BE2C (cell line): ENCODE measurements around the gene SEPTIN10.

Experiments
- DNase-seq: peaks from one replicate; pipeline ENCODE4 v3.0.0-alpha.2; 2020
- H3K27me3 ChIP-seq: fragments of 250-450 bp; sonication (Bioruptor Pico); 2 replicates; pipeline ENCODE4 v1.5.1; 2020; ENCODE audit warnings: mild to moderate bottlenecking
- H3K36me3 ChIP-seq: fragments of 250-450 bp; sonication (Bioruptor Pico); 2 replicates; pipeline ENCODE4 v1.5.1; 2020; ENCODE audit warnings: mild to moderate bottlenecking
- H3K4me1 ChIP-seq: fragments of 250-450 bp; sonication (Bioruptor Pico); 2 replicates; pipeline ENCODE4 v1.5.1; 2020
- H3K4me3 ChIP-seq: 2 replicates; pipeline ENCODE4 v1.5.1; 2011; ENCODE audit warnings: low read depth, low read length
- H3K9me3 ChIP-seq: fragments of 250-450 bp; sonication (Bioruptor Pico); 2 replicates; pipeline ENCODE4 v1.5.1; 2020
- TF ChIP-seq, protein P1 (sequence below): IDR thresholded peaks from 2 replicates; pipeline ENCODE4 v1.5.1; 2012; ENCODE audit warnings: mild to moderate bottlenecking, low read depth, low read length

SEPTIN10 gene

DNA sequence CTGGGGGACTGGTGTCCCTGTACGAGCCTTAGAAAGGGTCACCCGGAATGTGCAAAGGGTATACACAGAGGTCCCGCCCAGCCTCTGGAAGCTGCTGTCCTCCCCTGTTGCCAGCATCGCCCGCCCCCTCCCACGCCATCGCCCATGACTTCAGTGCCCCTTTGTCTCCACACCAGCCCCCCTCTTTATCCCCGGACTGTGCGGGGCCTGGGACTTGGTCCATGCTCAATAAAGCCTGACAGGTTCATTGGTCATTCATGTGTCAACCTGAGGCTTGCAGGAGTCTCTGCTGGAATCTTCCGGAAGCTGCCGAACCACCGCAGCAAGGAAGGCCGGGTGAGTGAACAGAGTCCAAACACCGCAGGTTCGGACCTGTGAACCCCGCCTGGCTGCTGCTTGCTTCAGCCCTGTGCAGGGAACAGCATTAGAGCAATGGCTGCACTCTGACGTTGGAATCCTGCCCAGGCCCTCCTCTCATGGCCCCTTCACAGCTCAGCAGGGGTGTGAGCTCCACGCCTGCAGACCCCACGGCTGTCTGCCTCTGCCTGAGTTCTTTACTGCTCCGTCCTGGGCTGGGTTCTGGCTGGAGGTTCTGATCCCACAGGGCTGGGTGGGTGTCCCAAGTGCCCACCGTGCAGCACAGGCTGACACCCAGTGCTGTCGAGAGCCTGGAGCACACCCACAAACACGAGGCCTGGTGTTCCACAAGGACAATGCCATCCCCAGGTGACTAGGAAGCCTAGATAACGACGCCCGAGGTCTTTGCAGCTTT lies 96.5 kb downstream of the SEPTIN10 start:
- Histone ChIP-seq H3K4me3 (no peak overlapping the region), H3K9me3 (no peaks in the 10 kb centered on the region), H3K27me3 (no peaks in the 10 kb centered on the region), H3K4me1 (no peaks in the 10 kb centered on the region), H3K36me3 (no peaks in the 10 kb centered on the region)
- TF ChIP-seq, protein P1, sequence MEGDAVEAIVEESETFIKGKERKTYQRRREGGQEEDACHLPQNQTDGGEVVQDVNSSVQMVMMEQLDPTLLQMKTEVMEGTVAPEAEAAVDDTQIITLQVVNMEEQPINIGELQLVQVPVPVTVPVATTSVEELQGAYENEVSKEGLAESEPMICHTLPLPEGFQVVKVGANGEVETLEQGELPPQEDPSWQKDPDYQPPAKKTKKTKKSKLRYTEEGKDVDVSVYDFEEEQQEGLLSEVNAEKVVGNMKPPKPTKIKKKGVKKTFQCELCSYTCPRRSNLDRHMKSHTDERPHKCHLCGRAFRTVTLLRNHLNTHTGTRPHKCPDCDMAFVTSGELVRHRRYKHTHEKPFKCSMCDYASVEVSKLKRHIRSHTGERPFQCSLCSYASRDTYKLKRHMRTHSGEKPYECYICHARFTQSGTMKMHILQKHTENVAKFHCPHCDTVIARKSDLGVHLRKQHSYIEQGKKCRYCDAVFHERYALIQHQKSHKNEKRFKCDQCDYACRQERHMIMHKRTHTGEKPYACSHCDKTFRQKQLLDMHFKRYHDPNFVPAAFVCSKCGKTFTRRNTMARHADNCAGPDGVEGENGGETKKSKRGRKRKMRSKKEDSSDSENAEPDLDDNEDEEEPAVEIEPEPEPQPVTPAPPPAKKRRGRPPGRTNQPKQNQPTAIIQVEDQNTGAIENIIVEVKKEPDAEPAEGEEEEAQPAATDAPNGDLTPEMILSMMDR: no peak
- no peak for DNase-seq

GRCh38 chr2:109516445-109517117 lies 97.2 kb downstream of the SEPTIN10 start:
- Histone ChIP-seq H3K27me3 (no peaks in the 10 kb centered on the region), H3K4me3 (no peak overlapping the region), H3K36me3 (no peaks in the 10 kb centered on the region), H3K4me1 (no peaks in the 10 kb centered on the region), H3K9me3 (no peaks in the 10 kb centered on the region)
- DNase-seq: peak; percentile 21
- TF ChIP-seq, protein P1: peak; percentile 40

- H3K9me3 ChIP-seq: no peaks in the 10 kb centered on the region
- TF ChIP-seq, protein P1: no peak
- H3K27me3 ChIP-seq: no peaks in the 10 kb centered on the region
- no peaks in the 10 kb centered on the region for H3K4me1 ChIP-seq
- no peak for DNase-seq
- H3K4me3 ChIP-seq: no peak overlapping the region
- H3K36me3 ChIP-seq: no peaks in the 10 kb centered on the region
These were observed 98.9 kb downstream of the SEPTIN10 start for GRCh38 chr2:109514857-109515256.

DNA sequence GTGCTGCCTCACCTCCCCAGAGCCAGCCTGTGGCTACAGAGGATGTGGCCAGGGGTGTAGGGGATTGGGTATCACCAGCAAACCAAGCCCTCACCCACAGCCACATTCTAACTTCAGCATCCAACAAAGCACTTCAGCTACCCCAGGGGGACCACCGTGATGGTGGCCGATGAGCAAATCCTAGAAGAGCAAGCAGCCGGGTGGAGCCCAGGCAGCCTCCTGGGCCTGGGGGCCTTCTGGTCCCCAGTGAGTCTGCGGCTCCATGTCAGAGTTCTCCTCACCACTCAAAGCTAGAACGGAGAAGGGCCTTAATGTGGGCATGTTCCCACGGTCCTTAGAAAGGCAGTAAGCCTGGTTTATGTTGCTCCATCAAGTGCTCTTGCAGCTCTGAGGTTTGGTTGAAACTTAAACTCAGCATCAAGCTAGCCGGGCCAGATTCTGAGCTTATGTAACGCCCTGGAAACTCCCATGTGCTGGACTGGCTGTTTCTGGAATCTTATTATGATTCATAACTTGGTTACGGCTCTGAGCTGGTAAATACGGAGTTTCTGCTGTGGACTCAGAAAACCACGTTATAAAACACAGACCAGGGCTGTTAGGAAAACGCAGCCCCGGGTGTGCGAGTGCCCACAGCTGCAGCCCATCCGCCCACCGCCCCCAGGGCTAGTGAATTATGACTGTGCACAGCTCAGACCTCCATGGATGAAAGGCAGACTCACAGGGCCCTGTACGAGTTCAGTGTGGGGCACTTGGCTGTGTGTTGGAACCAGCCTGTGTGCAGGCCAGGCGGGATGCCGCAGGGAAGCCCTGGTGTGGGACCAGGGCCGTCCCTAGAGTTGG lies 99.8 kb downstream of the SEPTIN10 start:
- no peaks in the 10 kb centered on the region for H3K36me3 ChIP-seq
- TF ChIP-seq, protein P1: no peak
- no peaks in the 10 kb centered on the region for H3K27me3 ChIP-seq
- no peaks in the 10 kb centered on the region for H3K9me3 ChIP-seq
- H3K4me1 ChIP-seq: no peaks in the 10 kb centered on the region
- no peak overlapping the region for H3K4me3 ChIP-seq
- no peak for DNase-seq

DNA sequence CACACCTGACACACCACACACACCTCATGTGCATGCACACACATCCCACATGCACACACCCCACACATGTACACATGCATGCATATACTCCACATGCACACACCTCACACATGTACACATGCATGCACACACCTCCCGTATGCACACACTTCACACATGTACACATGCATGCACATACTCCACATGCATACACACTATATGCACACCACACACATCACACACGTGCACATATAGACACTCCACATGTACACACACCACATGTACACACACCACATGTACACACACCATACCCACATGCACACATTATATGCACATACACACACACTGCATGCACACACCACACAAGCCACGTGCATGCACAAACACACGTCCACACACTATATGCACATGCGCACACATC lies 100.5 kb downstream of the SEPTIN10 start:
- Histone ChIP-seq H3K9me3 (no peaks in the 10 kb centered on the region), H3K36me3 (no peaks in the 10 kb centered on the region), H3K4me1 (no peaks in the 10 kb centered on the region), H3K27me3 (no peaks in the 10 kb centered on the region), H3K4me3 (no peak overlapping the region)
- no peak for DNase-seq
- TF ChIP-seq, protein P1: no peak
